GM18502 (cell line): ENCODE results near the gene LRRC26.

Source experiments
- ATAC-seq: cut with Tn5 transposase; IDR thresholded peaks from one replicate; pipeline ENCODE4 v1.9.1; 2021; ENCODE audit warnings: mild to moderate bottlenecking; ENCODE audit not compliant: unreplicated experiment, poor library complexity

The LRRC26 gene

DNA sequence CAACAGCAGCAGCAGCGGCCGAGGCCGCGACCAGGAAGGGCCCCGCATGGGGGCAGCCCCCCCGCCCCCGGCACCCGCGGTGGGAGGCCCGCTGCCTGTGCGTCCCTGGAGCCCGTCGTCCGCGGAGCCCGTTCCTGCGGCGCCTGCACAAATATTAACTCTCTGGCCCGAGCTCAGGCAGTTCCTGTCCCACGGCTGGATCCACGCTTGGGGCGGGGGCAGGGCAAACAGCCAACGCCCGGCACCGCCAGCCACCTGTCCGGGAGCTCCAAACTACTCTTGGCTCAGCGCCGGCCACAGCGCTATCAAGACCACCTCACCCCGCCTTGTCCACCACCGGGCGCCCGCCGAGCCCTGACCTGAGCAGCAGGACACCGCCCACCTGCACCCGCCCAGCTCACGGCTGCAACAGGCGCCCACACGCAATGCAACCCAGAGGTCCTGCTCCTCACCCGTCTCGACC lies at the start of gene LRRC26:
LRRC26 (minus strand) TSS at position 156 of the 463 bp plus-strand sequence; CDS start at position 48, 108 bp downstream.
- no peak for ATAC-seq

- ATAC-seq, result no peak
Measured at GRCh38 chr9:137218754-137219271, 49.0 kb upstream of the LRRC26 start.

- ATAC-seq, result no peak
Measured at GRCh38 chr9:137218212-137218753, 48.4 kb upstream of the LRRC26 start.

GRCh38 chr9:137217276-137218211 lies 47.7 kb upstream of the LRRC26 start:
- ATAC-seq, result no peak

DNA sequence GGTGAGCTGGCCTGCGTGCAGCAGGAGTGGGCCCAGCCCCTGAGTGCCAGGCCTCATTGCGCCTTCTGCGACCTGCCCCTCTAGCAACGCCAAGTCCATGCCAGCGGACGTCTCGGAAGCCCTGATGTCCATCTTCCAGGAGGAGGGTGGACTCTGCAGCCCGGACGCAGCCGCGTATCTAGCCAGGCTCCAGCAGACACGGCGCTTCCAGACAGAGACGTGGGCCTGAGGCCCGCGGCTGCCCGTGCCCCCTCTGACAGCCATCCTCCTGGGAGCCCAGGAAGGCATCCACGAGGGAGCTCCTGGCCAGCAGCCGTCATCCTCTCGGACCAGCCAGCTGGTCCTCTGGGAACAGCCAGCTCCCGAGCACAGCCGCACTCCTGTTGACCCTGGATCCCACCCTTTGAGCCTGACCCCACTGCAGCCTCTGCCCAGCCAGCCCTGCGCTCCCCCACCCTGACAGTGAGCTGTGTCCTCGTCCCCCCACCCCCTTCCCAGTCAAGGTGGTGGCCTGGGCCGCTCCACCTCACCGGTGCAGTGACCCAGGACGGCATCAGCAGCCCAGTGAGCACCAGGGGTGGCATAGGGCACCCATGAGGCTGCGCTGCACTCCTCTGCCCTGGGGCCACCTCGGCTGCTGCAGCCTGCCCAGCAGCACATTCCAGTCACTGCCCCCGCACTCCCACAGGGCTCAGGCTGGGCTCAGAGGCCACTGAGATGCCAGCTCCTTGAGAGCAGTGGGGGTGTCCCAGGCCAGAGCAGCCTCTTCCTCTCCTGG lies 46.5 kb upstream of the LRRC26 start:
- no peak for ATAC-seq

- ATAC-seq, result no peak
Measured at GRCh38 chr9:137215196-137215986, 45.5 kb upstream of the LRRC26 start.

DNA sequence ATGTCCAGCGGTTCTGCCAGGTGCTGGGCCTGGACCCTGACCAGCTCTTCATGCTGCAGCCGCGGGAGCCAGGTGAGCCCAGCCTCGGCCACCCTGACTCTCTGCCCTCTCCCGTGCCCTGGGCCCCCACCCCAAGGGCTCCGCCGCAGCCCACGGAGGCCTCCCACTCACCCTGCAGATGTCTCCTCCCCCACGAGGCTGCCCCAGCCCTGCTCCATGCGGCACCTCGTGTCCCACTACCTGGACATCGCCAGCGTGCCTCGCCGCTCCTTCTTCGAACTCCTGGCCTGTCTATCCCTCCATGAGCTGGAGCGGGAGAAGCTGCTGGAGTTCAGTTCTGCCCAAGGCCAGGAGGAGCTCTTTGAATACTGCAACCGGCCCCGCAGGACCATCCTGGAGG lies 44.8 kb upstream of the LRRC26 start:
- ATAC-seq, result no peak

DNA sequence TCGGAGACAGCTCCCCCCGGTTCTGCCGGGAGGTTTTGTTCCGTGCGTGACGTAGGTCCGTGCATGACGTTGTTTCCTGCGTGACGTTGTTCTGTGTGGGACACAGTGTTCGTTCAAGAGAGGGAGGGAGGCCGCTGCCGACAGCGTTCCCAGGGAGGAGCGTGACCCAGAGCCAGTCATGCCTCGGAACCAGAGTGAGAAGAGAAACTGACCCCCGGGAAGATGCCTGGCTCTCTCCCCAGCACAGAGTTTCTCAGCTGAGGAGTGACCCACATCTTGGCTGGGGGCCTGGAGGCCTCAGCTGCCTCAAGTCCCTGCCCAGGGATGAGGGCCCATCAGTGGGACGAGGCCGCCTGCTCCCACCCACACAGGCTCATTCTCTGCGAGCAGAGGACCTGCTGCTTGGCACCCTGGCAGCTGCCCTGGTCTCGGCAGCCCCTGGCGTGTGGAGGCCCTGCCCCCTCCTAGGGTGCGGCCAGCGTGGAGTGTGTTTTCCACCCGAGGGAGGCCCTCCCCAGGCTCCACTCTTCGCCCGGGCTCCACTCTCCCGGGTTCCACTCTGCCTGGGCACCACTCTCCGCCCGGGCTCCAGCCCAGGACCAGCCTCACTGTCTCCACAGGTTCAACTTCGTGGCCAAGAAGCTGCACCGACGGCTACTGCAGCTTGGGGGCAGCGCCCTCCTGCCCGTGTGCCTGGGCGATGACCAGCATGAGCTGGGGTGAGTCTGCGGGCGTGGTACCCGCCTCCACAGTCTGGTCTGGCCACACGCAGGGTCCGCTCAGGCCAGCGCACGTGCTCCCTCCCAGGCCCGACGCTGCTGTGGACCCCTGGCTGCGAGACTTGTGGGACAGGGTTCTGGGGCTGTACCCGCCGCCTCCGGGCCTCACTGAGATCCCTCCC lies 43.6 kb upstream of the LRRC26 start:
- ATAC-seq, result no peak

- ATAC-seq, result no peak
Measured at GRCh38 chr9:137212520-137212919, 42.7 kb upstream of the LRRC26 start.

GRCh38 chr9:137211532-137211931 lies 41.7 kb upstream of the LRRC26 start:
- ATAC-seq, result no peak

DNA sequence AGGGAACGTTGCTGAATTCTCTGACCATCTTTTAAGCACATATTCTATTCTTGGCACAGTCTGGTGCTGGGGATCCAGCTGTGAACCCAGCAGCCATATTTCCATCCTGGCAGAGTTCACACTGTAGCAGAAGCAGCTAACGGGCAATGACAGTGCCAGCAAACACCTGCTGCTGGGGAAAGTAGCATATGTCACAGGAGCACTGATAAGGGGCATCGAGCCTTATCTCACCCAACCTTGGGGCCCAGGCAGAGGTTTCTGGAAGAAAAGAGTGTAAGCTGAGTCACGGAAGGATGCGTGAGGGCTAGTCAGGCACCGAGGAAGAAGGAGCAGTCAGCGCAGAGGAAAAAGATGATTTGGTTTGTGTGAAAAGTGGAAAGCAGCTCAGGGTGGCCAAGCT lies 36.8 kb upstream of the LRRC26 start:
- no peak for ATAC-seq

DNA sequence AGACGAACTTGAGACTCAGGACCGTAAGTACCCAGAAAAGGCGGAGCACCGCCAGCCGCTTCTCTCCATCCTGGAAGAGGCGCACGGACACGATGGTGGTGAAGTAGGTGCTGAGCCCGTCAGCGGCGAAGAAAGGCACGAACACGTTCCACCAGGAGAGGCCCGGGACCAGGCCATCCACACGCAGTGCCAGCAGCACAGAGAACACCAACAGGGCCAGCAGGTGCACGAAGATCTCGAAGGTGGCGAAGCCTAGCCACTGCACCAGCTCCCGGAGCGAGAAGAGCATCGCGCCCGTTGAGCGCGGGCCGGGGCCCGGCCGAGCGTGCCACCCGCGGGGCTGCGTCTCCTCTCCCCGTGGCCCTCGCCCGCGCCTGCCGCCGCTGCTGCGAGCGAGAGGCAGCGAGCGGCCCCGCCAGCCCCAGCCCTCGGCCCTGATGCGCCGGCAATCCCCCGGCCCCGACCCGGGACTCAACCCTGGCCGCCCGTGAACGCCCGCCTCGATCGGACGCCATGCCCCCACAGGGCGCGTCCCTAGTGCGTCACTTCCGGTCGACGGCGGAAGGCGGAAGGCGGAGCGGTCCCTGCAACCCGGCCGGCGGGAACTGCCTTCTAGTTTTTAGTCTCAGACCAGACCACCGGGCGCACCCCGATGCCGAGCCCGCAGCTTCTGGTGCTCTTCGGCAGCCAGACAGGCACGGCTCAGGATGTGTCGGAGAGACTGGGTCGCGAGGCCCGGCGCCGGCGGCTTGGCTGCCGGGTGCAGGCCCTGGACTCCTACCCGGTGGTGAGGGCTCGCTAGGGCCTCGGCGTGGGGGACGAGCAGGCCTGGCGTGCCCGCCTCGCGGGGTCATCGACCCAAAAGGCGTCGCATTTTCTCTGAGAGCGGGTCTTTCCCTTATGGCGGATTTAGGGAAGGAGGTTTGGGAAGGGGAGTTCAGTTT lies 35.5 kb upstream of the LRRC26 start, which contains the start of the genes NDOR1 and TMEM203:
NDOR1 (plus strand) TSS at position 575 of the 944 bp plus-strand sequence; CDS start at position 653, 78 bp downstream.
TMEM203 (minus strand) TSS at position 523 of the 944 bp plus-strand sequence; CDS start at position 289, 234 bp downstream.
- peak; percentile 59 for ATAC-seq

DNA sequence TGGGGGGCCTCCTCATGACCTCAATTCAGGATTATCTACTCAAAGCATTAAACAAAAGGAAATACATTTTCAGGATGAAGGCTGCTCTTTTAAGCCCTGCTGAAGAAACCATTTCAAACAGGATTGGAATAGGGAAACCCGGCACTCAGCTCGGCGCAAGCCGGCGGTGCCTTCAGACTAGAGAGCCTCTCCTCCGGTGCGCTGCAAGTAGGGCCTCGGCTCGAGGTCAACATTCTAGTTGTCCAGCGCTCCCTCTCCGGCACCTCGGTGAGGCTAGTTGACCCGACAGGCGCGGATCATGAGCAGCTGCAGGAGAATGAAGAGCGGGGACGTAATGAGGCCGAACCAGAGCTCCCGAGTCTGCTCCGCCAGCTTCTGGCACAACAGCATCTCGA lies 34.9 kb upstream of the LRRC26 start:
- ATAC-seq, result no peak

DNA sequence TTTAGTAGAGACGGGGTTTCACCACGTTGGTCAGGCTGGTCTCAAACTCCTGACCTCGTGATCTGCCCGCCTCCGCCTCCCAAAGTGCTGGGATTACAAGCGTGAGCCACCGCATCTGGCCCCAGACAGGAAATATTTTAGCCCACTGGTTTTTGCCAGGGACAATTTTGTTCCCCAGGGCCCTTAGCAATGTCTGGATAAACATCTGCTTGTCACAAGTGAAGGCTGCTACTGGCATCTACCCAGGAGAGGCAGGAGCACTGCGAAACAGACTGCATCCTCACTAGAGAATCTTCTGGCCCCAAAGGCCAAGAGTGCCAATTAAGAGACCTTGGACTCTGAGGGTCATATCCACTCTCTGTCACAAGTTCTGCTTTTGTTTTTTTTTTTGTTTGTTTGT lies 33.1 kb upstream of the LRRC26 start:
- no peak for ATAC-seq

- ATAC-seq, result no peak
Measured at GRCh38 chr9:137201205-137201868, 31.5 kb upstream of the LRRC26 start.

- peak; percentile 88 for ATAC-seq
Measured at GRCh38 chr9:137200311-137201204, 30.7 kb upstream of the LRRC26 start, which contains the start of gene TPRN. Gene TPRN (minus strand): TSS chr9:137200741. CDS start chr9:137200711, 30 bp downstream.
